GM20431 (cell line): Measurements from ENCODE around the gene KRTAP10-12.

Experiments
- in situ Hi-C: fragments of 300-500 bp; cut with MseI, MboI; formaldehyde crosslinking; loops from one replicate; pipeline ENCODE4 v1.15.0; 2020; ENCODE audit warnings: low sequenced_read_pairs; ENCODE audit not compliant: unreplicated experiment

The KRTAP10-12 gene

DNA sequence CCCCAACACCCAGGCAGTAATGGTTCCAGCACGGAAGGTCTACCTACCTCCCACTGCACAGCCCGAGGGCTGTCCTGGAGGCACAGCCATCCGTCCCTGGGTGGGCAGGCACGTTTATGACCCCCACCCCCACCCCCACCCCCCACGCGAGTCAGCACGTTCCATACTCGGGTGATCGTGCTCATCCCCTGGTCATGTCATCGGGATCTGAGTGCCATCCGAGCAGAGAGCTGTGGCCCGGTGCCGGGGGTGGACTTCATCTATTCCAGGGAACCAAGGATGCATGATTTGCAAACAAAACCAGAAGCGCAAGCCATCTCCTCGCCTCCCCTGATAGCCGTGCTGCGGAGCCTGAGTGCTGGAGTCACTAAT lies 13.3 kb downstream of the KRTAP10-12 start:
- in situ Hi-C loops = no loop called here

DNA sequence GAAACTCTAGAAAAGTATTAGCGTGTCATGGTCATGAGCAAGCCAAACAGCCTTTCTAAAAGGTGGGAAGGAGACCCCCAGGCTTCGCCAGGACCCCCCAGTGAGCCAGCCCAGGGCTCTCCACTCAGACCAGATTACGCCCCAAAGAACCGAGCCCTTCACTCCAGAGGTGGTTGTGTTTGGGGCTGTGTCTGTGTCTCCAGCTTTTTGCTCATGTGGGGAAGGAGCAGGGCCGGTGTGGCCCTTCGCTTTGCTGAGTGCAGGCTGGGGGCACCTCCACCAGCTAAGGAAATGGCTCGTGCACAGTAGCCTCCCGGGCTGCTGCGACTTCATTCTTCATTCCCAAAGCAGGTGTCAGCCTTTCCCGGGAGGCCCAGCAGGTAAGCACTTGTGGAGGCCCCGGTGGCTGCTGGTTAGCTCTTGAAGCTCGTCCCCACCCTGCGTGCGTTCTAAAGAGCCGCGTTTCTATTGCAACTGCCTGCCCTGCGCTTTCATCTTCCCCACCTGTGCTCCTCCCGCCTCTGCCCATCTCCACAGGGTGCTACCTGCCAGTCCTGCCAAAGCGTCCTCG lies 13.9 kb downstream of the KRTAP10-12 start:
- in situ Hi-C loops = no loop called here

DNA sequence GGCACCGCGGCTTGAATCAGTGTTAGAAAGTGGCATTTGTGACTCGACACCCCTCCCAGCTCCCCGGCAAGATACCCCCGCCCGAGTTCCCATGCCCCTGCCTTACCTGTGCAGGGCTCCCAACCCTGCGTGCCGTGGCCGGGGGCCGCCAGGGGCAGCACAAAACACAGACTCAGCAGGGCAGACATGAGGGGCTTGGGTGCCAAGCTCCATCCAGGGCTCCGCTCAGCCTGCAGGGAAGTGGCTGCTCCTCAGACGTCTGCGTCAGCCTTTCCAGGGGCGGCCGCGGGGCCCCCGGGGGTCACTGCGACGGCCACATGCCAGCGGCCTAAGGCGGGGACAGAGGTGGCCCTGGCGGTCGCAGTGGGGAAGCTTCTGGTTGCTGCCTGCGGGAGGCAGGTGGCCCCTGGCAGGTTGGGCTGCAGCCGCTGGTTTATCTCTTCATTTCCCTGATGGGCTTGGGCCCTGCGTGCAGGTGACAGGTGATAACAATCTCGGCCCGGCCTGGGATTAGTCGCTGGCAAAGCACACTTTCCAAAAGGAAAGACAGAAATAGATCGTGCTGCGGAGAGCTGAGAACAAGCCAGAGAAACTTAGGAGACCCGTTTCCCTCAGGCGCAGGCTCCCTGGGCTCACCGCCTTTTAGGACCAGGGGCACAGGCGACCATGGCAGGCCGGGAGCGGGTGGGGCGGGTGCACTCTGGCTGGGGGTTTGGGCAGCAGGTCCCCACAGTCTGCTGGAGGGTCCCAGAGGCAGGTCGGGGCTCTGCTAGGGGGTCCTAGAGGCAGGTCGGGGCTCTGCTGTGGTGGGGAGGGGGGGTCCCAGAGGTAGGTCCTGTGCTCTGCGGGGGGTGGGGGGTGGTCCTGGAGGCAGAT lies 14.6 kb downstream of the KRTAP10-12 start, which contains the start of gene TSPEAR:
TSS of gene TSPEAR (minus strand) at position 246 of the 876 bp plus-strand sequence. CDS start at position 188, 58 bp downstream.
- in situ Hi-C loops = no loop called here

DNA sequence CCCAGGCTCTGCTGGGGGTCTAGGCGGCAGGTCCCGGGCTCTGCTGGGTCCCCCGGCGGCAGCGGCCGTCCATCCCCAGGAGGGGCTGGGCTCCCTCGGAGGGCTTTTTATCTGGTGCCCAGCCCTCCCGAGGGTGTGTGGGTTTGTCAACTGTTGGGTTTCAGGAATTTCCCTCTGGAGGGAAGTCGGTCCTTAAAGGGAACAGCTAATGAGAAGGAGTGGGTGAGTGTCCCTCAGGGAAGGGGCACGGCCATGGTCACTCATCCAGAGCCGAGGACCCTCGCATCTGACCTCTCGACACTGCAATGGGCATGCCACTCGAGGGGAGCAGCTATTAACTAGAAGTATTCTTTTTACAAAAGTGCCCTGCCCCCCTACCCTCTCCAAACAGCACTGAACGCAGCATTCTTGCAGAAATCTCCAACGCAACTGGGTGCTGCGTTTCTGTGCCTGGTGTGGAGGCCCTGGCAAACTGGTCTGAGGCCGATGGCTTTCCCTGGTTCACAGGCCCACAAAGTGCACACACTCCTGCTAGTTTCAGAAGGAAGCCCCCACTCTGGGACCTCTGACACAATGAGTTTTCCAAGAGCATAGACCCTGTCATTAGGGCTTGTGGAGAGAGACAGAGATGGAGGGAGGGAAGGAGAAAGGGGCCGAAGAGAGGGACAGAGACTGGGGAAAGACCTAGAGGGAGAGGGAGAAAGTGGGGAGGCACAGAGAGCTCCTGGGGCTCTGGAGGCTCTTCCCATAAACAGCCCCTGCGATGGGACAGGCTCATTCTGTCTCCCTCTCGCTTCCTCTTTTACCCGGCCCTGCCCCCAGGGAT lies 15.4 kb downstream of the KRTAP10-12 start:
- in situ Hi-C loops = no loop called here

DNA sequence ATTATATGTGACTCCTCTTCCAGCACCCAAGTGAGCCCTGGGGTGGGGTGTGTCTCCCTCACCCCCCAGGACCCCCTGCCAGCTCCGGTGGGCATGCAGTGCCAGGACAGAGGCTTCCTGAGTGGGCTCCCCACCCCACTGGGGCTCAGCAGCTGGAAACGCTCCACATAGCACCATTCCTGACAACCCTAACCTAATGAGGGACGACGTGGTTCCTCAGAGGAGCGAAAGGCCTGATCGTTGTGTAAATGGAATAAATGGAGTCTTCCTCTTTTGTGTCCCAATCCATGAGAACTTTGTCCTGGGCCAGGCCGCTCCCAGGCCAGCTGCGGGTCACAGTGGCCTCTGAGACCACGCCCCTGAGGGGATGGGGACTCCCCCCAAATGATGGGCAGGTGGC lies 16.2 kb downstream of the KRTAP10-12 start:
- in situ Hi-C loops = no loop called here

DNA sequence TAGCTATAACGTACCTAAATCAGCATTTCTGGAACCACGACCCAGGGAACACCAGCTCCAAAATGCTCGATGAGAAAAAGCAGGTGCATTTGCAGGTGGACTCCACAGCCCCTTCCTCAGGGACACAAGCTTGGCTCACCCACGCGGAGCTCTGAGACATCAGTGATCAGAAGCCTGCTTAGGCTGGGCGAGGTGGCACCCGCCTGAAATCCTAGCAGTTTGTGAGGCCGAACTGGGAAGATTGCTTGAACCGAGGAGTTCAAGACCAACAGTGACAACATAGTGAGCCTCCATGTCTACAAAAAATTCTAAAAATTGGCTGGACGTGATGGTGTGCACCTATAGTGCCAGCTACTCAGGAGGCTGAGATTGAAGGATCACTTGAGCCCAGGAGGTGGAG lies 16.9 kb downstream of the KRTAP10-12 start:
- in situ Hi-C loops = no loop called here

DNA sequence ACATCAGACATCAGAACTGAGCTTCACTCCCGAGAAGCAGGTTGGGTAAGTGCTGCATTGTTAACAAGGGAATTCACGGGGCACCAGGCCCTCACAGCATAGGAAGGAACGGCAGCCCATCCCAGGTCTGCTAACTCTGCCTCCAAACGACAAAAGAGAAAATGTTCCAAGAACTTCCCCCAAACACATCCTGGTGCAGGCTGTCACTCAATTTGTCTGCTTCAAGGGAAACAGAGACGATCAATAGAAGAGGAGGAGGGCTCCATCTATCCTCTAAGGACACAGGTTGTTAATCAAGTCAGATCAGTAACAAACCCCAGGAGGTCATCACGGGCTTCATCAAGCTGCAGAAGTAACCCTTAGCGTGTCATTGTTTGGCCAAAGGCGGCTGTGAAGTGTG lies 17.9 kb downstream of the KRTAP10-12 start:
- in situ Hi-C loops = no loop called here

DNA sequence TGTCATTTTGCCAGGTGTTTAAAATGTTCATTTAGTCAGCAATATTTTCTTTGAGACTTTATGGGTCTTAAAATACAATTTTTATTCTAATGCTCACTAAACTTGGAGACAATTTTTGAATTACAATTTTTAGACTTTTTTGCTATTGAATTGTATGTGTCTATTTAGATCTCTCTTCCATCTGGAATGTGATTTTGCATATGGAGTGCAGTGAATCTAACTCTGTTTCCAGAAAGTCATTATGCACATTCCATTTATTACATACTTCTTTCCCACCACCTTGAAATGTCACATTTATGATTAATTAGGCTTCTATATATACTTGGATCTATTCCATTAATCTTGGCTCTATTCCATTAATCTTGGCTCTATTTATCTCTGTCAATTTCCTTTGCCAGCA lies 20.0 kb downstream of the KRTAP10-12 start:
- in situ Hi-C loops = no loop called here

DNA sequence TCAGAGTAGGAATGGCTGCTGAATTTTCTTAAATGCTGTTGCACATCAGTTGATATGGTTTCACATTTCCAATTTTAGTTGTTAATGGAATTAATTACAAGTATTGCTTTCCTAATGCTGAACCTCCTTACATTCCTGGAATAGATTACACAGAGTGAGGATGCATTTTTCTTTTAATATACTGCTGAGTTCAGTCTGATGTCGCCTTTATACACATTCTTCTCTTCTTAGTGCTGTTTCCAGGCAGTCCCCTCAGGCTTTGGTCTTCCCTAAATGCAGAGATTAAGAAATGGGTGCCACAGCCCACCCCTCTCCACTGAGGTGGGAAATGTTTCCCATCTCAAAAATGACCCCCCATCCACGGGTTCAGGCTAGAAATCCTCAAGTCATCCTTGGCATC lies 21.1 kb downstream of the KRTAP10-12 start:
- in situ Hi-C loops = no loop called here

DNA sequence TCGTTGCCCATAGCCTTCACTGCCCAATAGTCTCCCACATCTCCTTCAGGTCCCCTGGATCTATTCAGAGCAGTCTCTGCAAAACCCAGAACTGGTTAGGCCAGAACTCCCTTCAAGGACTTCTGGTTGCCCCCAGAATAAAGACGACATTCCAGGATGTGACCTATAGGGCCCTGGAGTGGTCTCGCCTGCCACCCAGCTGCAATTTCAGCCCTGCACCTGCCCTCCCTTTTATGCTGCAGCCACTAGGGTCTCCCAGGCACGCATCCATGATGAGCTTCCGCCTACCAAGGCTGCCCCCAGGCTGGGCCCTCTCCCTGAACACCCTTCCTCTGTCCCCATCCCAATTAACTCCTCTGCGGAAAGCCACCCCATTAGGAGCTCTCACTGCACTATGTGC lies 21.6 kb downstream of the KRTAP10-12 start:
- in situ Hi-C loops = no loop called here

DNA sequence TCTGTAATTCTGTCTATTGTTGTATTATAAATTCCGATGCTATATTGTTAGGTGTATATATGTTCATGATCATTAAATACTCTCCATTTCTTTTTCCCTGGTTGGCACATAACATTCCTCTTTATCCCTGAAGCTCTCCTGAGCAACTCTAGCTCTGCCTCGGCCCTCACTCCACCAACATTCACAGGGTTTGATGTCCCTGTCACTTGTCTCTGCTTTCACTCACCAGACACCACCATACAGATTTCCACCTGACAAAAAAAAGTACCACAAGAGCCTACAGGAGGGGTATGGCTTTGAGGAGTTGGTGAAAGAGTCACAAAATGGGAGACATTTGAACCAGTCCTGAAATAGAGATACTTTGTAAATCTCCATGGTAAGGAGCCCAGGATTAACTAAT lies 23.2 kb downstream of the KRTAP10-12 start:
- in situ Hi-C loops = no loop called here

DNA sequence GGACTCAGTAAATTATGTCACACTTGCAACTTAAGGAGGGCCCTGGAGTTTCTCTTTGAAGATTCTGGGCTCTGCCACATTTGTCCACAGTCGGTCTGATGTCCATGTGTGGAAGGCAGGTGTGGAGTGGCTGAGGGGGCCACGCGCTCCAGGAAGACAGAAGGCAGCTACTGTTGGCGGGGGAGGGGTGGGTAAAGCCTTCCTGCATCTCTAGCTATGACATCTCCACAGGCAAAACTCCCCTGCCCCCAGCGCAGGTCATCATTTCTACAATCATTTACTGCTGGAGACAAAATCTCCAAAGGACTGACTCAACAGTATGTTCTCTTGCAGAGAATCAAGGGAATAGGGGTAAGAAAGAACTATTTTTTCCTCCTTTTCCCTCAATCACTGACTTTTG lies 25.8 kb downstream of the KRTAP10-12 start:
- in situ Hi-C loops = no loop called here

DNA sequence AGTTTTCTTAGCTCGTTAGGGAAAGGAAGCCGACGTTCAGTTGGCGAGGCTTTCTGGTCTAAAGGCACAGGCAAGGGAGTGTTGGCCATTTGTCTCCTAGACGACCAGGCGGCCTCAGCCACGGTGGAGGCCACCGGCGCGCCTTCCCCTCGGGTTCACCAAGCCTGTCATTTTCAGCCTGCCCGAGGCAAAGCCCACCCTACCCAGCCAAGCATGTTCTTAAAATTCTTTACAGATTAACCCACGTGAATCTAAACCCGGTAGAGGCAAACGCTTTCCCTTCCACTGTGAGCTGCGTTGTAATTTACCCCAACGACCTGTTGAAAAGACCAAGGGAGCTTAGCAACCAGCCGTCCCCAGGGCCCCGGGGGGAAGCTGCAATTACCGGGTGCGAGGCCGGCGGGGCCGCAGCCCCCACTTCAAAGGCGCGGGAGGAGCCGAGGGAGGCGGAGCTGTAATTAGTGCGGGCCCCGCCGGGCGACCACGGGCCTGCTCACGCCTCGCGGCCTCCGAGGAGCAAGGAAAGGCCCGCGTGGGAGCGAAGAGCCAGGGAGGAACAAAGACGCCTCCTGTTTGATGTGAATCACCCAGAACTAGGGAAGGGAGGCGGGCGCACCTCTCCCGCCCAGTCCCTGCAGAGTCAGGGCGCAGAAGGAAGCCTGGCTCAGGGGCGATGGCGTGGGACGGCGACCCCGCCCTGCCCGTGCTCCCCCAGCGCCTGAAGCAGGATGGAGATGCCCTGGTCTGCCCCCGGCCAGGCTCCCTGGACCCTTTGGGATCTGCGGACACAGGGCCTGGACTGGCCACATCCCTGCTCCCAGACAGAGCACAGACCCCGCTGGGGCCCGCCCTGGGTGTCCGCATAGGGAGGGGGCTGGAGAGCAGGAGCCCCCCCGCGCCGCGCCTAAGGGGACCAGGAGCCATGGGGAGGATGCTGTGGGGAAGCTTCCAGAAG lies 26.5 kb downstream of the KRTAP10-12 start:
- in situ Hi-C loops = no loop called here

DNA sequence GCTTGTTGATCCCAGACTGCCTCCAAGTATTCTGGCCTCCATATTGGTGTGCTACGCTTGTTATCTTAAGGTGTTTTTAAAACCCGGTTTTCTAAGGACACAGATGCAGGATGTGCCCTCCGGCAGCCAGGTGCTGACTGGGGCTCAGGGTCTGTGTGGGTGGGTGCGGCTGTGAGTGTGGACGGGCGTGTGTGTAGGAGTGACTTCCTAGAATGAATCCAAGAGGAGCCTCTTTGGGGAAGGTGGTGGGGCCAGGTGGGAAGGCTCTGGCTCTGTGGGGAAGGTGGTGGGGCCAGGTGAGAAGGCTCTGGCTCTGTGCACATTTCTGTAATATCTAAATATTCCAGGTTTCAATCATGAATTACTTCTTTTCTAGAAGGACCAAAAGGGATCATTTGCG lies 27.2 kb downstream of the KRTAP10-12 start:
- in situ Hi-C loops = no loop called here

DNA sequence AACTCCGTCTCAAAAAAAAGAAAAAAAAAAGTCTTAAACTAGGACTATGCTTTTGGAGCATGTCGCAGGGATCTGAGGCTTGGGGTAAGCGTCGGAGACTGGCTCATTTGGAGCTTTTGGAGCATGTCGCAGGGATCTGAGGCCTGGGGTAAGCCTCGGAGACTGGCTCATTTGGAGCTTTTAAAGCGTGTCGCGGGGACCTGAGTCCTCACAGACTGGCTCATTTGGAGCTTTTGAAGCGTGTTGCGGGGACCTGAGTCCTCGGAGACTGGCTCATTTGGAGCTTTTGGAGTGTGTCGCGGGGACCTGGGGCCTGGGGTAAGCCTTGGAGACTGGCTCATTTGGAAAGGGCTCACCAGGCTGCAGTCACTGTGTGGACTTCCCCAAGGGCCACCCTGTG lies 28.0 kb downstream of the KRTAP10-12 start:
- in situ Hi-C loops = no loop called here

DNA sequence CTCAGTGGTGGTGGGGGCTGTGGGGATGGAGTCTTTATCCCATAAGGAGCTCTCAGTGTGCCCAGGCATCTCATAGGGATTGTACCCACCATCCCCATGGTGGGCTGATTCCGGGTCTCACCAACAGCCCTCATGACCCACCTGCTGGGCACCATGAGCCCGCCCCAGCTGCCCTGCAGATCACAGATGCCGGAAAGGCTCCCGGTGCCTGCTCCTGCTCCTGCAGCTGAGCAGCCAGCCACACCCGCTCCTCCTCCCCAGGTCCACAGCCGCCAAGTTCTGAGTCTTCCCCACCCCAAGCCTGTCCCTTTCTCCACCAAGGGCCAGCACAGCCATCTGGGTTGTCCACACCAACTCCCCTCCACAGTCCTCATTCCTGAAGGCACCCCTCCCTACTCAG lies 29.9 kb downstream of the KRTAP10-12 start:
- in situ Hi-C loops = no loop called here

DNA sequence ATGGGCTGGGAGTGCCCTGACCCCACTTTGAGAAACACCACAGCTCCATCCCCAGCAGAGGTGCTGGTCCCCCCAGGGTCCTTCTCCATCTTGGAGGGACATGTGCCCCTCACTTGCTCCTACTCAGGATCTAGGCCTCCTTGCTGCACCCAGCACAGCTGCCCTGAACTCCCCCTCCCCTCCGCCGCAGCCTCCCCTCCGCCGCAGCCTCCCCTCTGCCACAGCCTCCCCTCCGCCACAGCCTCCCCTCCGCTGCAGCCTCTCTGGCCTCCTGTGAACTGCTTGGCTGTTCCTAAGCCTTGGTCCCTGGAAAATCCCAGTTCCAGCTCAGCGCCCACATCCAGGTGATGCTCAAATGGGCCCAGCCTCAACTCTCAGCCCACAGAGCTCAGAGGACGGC lies 30.3 kb downstream of the KRTAP10-12 start:
- in situ Hi-C loops = no loop called here

DNA sequence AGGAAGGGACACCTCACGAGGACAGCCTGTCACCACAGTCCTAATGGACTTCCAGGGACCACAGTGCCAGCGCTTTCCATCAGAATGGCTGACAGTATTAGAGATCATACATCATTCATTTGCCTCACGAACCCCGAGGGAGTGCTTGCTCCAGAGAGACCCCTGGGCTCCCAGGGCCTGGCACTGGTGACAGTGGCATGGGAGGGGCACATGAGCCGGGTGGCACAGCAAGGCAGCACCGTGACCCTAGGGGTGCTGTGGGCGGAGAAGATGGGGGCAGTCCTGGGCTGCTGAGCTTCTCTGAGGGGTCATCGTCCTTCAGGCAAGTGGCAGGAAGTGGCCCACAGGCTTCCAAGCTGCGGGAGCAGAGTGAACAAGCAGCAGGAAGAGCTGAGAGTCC lies 30.8 kb downstream of the KRTAP10-12 start:
- in situ Hi-C loops = no loop called here

DNA sequence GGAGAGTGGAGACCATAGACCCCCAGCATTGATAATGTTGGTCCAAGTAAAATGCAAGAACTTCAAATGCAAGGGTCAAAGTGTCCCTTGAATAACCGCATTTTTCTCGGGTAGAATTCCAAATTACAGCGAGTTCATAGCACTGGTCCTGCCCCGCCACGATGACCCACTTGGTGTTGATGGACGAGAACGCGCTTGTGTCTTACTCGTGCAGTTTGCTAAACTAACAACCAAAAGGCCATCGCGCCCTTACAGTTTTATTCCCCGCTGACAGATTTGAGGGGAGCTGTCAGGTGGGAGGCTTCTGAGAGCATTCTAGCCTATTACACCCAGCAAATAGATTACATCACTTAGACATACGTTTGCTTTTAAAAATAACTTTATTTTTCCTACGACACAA lies 31.7 kb downstream of the KRTAP10-12 start:
- in situ Hi-C loops = no loop called here
